Activated naive CD8-positive, alpha-beta T cell treated with anti-CD3 and anti-CD28 coated beads, Interleukin-2, amount 50 U/mL, for 16 hours (primary cell): ENCODE results near the gene ALPI.

ENCODE experiments used
- DNase-seq: peaks from one replicate; pipeline ENCODE4 v3.0.0-alpha.2; 2020; ENCODE audit warnings: low read depth, low spot score

ALPI gene

GRCh38 chr2:232484628-232485347, 28.8 kb downstream of the ALPI start:
- no peak for DNase-seq

GRCh38 chr2:232485348-232485756, 29.4 kb downstream of the ALPI start:
- no peak for DNase-seq

- DNase-seq: no peak
Measured at GRCh38 chr2:232485757-232486557, 30.0 kb downstream of the ALPI start.

GRCh38 chr2:232486558-232487384, 30.8 kb downstream of the ALPI start:
- DNase-seq: no peak

GRCh38 chr2:232487385-232488096, 31.6 kb downstream of the ALPI start, which contains the start of gene ECEL1:
Gene ECEL1, minus strand, starts transcription at chr2:232487834. Its CDS starts 1,181 bp downstream, at chr2:232486653.
- no peak for DNase-seq

GRCh38 chr2:232488097-232488711, 32.3 kb downstream of the ALPI start:
- no peak for DNase-seq

- DNase-seq: no peak
Measured at GRCh38 chr2:232488721-232489300, 32.9 kb downstream of the ALPI start.

GRCh38 chr2:232489516-232490220, 33.7 kb downstream of the ALPI start:
- DNase-seq: no peak

GRCh38 chr2:232490221-232491138, 34.5 kb downstream of the ALPI start:
- no peak for DNase-seq

GRCh38 chr2:232491139-232491780, 35.3 kb downstream of the ALPI start:
- DNase-seq: no peak

- no peak for DNase-seq
Measured at GRCh38 chr2:232492236-232492848, 36.4 kb downstream of the ALPI start.

GRCh38 chr2:232492963-232493700, 37.2 kb downstream of the ALPI start:
- DNase-seq: no peak

GRCh38 chr2:232493701-232494474, 37.9 kb downstream of the ALPI start:
- DNase-seq: no peak

- no peak for DNase-seq
Measured at GRCh38 chr2:232494542-232494941, 38.6 kb downstream of the ALPI start.

- no peak for DNase-seq
Measured at GRCh38 chr2:232495292-232495691, 39.3 kb downstream of the ALPI start.

- DNase-seq: no peak
Measured at GRCh38 chr2:232496501-232497270, 40.7 kb downstream of the ALPI start.
